HG03025 (cell line): ENCODE measurements around the gene NUTM2E.
"Not testable (repeated sequence)": the region's sequence is repeated elsewhere in the genome, so short reads cannot be mapped to it uniquely, and the experiment has no call there.

ENCODE experiments used
- ATAC-seq: cut with Tn5 transposase; IDR thresholded peaks from one replicate; pipeline ENCODE4 v1.9.1; 2021; ENCODE audit warnings: mild to moderate bottlenecking, moderate library complexity; ENCODE audit not compliant: unreplicated experiment, low FRiP score

The NUTM2E gene

DNA sequence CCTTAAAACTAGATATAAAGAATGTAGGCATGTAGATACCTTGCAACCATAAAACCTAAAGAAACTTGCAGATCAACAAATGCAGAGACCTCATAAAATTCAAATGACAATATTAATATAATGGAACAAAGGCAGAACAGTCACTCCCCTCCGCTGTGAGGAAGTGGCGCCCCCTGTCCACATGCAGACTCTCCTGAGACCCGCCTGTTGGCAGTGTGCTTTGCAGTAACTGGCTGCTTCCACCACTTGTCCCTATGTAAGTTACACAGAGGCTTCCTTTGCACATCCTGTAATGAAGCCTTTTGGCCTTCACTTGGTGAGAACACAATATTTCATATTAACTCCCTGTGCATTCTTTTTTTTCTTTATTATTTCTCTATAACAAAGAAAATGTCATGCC is 36.3 kb downstream of the NUTM2E start:
- ATAC-seq = not testable (repeated sequence)

DNA sequence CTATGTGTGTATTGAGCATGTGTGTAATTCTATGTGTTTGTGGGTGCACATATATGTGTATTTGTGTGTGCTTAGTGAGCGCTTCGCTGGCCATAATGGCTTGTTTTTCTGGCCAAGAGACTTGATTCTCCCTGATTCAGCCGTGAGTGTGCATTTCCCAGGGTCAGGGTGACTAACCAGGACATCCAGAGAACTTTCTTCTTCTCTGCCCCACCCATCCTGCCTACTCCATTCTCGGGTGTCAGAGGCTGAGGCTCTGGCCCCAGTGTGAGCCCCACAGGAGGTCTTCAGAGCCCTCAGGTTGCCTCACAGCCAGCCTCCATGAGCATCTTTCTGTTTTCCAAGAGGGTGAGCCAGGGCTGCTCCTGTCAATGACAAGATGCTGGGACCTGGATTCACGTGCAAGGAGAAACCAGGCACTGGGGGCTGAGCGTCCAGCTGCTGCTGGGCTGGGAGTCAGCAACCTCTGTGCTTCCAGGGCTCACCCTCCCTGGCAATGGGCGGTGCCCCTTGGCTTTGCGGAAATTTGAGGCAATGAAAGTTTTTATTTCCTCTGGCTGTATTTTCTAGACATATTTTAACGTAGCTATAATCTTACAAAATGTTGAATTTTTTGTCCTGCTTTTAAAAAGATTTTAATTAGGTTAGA is 40.5 kb downstream of the NUTM2E start:
- not testable (repeated sequence) for ATAC-seq

DNA sequence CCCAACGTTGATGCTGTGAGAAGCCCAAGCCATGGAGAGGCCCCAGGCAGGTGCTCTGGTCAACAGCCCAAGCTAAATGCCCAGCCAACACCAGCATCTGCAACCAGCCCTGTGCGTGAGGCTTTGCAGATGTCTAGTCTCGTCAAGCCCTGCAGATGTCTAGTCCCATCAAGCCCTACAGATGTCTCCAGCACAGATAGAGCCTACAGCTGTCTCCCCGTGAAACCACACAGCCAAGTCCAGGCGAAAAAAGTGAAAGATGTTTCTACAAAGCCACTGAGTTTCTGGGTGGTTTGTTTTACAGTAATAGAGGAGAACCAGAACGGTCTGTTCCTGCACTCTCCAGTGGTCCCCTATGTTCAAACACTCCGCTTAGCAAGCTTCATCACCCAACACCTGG is 41.5 kb downstream of the NUTM2E start:
- ATAC-seq = not testable (repeated sequence)

DNA sequence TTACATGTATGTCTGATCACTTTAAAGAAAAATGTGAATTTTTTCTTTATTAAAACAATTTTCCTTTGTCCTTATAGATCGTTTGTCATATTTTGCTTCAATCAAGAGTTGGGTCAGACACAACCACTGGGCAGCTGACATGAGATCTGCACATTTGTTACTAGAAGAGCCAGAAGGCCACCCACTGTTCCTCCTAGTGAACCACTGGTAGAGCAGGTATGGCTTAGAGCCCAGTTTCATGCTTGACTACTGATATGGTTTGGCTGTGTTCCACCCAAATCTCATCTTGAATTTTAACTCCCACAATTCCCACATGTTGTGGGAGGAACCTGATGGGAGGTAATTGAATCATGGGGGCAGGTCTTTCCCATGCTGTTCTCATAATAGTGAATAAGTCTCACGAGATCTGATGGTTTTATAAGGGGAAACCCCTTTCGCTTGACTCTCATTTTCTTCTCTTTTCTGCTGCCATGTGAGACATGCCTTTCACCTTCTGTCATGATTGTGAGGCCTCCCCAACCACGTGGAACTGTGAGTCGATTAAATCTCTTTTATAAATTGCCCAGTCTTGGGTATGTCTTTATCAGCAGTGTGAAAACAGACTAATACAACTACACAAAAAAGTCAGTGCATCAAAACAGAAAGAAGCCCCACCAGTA is 43.0 kb downstream of the NUTM2E start:
- ATAC-seq = not testable (repeated sequence)

DNA sequence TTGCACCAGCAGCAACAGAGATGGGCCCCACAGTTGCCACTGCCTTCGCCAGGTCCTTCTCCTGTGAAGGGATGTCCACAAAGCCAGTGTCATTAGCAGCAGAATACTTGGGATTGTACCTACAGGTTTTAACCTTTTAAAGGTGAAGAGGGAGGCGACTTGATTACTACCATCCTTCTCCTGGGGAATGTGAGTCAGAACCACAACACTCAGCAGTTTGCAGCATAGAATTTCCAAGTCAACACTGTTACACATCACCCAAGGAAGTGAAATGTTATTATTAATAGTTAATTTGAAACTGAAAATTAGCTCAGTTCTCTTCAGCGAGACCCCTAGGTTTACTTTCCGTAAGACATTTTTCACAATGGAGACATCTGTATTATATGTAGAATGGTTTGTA is 45.2 kb downstream of the NUTM2E start:
- not testable (repeated sequence) for ATAC-seq
